ENCODE measurements around the gene CD59.

DNA sequence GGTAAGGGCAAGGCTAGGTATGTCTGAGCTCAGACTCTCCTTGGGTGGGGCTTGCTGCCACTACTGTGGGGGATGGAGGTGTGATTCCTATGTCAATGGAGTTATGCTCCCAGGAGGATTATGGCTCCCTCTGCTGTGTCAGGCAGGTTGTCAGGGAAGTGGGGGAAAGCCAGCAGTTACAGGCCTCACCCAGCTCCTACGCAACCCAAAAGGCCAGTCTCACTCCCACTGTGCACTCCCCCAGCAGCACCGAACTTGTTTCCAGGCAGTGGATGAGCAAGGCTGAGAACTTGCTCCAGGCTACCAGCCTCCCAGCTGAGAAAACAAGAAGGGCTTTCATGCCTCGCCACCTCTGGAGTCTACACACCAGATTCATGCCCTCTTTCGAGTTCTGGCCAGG lies 53.8 kb downstream of the CD59 start:
- no peak for TF ChIP-seq EZH2 (IDR thresholded peaks at IDR 0.05; ENCODE audit: borderline replicate concordance)
- TF ChIP-seq CTCF (IDR thresholded peaks at IDR 0.05; ENCODE audit: poor library complexity) = peak; percentile 8
